ENCODE results near the gene SLC1A3. TPM values are rescaled to one million over a fixed set of nuclear protein-coding genes. Genes with fewer than 3 reads are reported as not detected.

Gene SLC1A3
- total RNA-seq, 1 experiment from 2014 or later = 18.6 TPM

GRCh38 chr5:36651761-36652685, 45.6 kb downstream of the SLC1A3 start:
- Histone ChIP-seq H2AK5ac (ENCODE audit: insufficient read length, low read length) (no peak overlapping the region), H3K79me1 (ENCODE audit: insufficient read depth, low read depth, low read length, poor library complexity, severe bottlenecking) (no peaks in the 10 kb centered on the region), H4K8ac (replicated peaks; ENCODE audit: insufficient read length, low read depth, low read length) (no peak overlapping the region), H3K4me1 (ENCODE audit: insufficient read depth, low read length) (peaks cover 11% of the 10 kb centered on the region; the same call in 1 of the 2 replicates), H3T11ph (ENCODE audit: low read length) (no peak overlapping the region), H3K27ac (ENCODE audit: insufficient read length, low read depth, low read length) (no peak overlapping the region), H3K9ac (ENCODE audit: extremely low read depth, insufficient read length, low read length) (no peak overlapping the region), H3K4me2 (ENCODE audit: insufficient read depth, insufficient read length, low read length) (no peak overlapping the region), H4K20me1 (ENCODE audit: control insufficient read depth, insufficient read depth, insufficient read length) (no peaks in the 10 kb centered on the region), H4K91ac (ENCODE audit: insufficient read length, low read depth, low read length) (no peak overlapping the region), H2AFZ (ENCODE audit: low read length) (no peak overlapping the region), H2BK120ac (ENCODE audit: low read depth, low read length, poor library complexity, severe bottlenecking) (no peak overlapping the region), H3K23ac (ENCODE audit: insufficient read length, low read depth, low read length) (no peak overlapping the region), H3K23me2 (ENCODE audit: insufficient read length, low read depth, low read length, poor library complexity, severe bottlenecking) (no peaks in the 10 kb centered on the region), H2BK15ac (ENCODE audit: low read depth, low read length) (no peak overlapping the region), H3K14ac (ENCODE audit: insufficient read depth, low read length) (no peak overlapping the region), H3K4ac (ENCODE audit: low read depth, low read length) (no peak overlapping the region), H3K9me3 (ENCODE audit: control insufficient read depth, low read depth, low read length) (no peaks in the 10 kb centered on the region), H3K56ac (ENCODE audit: insufficient read length, low read depth, low read length) (no peak overlapping the region), H3K27me3 (ENCODE audit: insufficient read depth, low read length) (no peaks in the 10 kb centered on the region), H2BK20ac (ENCODE audit: low read depth, low read length, poor library complexity, severe bottlenecking) (no peak overlapping the region), H3K79me2 (ENCODE audit: insufficient read depth, low read length) (0 out of 2 replicates have a peak, but pooled peaks cover 1% of the 10 kb centered on the region), H4K5ac (ENCODE audit: insufficient read length, low read depth, low read length) (no peak overlapping the region), H2BK12ac (ENCODE audit: insufficient read length, low read depth, low read length) (no peak overlapping the region), H3K18ac (ENCODE audit: insufficient read length, low read depth, low read length) (no peak overlapping the region), H2BK5ac (ENCODE audit: insufficient read length, low read length) (no peak overlapping the region)
- H3K4me3 Mint-ChIP-seq = no peak overlapping the region
- peaks cover 0 to 3% (median 0%) of the 10 kb centered on the region in 3 experiments; a peak in 1 of 7 replicates for H3K36me3 Mint-ChIP-seq (ENCODE audit: insufficient read depth in 1 of 3, low read depth in 3 of 3)
- H3K27ac Mint-ChIP-seq = peak overlapping the region in 1 of 3 experiments; percentile 19; a peak in 2 of 7 replicates
- WGBS (ENCODE audit: extremely low coverage, insufficient read length, low lambda C conversion rate) = no CpG with 5 or more reads among the region's 9 CpGs
- DNase-seq = no peak
- no peak for TF ChIP-seq CTCF (conservative IDR thresholded peaks at IDR 0.05)
- H3K9me3 Mint-ChIP-seq = no peaks in the 10 kb centered on the region
- H3K27me3 Mint-ChIP-seq (ENCODE audit: low read depth) = no peaks in the 10 kb centered on the region; the same call in 1 of the 2 replicates
- peaks cover 15 to 16% of the 10 kb centered on the region in 2 experiments for H3K4me1 Mint-ChIP-seq

Data from H9 (cell line).